Effector CD8-positive, alpha-beta T cell (primary cell): ENCODE data around the gene FOXR2.

ENCODE experiments used
- DNase-seq: peaks from one replicate; lab custom pipeline; 2025; lab: John Stamatoyannopoulos, UW
- total RNA-seq, 4 experiments: gene quantifications; one replicate each; lab custom pipeline; 2026; lab: John Stamatoyannopoulos, UW

Gene FOXR2, protein sequence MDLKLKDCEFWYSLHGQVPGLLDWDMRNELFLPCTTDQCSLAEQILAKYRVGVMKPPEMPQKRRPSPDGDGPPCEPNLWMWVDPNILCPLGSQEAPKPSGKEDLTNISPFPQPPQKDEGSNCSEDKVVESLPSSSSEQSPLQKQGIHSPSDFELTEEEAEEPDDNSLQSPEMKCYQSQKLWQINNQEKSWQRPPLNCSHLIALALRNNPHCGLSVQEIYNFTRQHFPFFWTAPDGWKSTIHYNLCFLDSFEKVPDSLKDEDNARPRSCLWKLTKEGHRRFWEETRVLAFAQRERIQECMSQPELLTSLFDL
- 0 reads per million in 4 experiments for total RNA-seq

DNA sequence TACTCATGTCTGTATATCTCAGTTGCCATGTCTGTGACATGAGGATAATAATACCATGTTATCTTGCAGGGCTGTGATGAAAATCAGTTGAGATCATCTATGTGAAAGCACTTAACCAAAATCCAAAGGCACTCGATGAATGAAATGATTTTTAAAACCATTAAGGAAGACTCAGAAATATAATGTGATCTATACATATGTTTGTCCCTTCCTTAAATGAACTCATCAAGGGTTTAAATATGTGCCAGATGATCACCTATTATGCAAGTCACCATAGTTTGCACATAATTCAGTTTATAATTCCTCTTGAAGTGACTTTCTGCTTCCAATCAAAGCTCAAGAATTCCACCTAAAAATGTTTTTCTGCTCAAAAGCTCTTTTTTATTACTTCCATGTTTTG, at the start of gene FOXR2:
Gene FOXR2, plus strand, starts transcription at position 301 of the 400 bp plus-strand sequence. CDS start 312 bp downstream, outside the sequence.
- no peak for DNase-seq

- no peak for DNase-seq
These were observed 44.1 kb upstream of the FOXR2 start for GRCh38 chrX:55579115-55579514.

GRCh38 chrX:55582447-55582846, 40.8 kb upstream of the FOXR2 start:
- no peak for DNase-seq

DNA sequence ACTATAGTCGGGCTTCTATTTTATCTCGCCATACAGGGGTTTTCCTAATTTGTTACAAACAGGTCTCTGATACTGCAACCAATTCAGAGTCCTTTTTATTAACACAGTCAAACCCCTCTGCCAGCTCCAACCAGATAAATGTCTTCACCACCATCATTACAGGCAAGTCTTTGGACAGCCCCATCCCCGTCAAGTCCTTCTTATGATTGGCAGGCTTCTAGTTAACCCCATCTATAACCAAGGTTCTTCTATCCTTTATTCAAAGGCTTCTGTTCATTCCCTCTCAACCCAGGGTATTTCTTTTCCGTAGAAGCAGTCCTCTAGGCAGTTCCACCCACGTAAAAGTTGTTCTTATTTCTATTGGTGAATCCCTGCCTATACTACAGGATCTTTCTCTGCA, 29.9 kb upstream of the FOXR2 start:
- DNase-seq: no peak

GRCh38 chrX:55593756-55594257, 29.4 kb upstream of the FOXR2 start:
- no peak for DNase-seq

DNA sequence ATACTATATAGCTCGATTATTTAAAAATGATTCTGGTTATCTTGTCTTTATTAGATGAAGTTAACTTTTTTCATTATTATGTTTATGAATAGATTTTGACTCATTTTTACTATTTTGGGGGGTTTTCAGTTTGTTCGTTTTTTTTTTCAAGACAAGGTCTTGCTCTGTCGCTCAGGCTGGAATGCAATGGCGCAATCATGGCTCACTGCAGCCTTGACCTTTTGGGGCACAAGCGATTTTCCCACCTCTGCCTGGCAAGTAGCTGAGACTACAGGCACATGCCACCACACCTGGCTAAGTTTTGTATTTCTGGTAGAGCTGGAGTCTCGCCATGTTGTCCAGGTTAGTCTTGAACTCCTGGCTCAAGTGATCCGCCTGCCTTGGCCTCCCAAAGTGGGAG, 24.9 kb upstream of the FOXR2 start:
- no peak for DNase-seq

DNA sequence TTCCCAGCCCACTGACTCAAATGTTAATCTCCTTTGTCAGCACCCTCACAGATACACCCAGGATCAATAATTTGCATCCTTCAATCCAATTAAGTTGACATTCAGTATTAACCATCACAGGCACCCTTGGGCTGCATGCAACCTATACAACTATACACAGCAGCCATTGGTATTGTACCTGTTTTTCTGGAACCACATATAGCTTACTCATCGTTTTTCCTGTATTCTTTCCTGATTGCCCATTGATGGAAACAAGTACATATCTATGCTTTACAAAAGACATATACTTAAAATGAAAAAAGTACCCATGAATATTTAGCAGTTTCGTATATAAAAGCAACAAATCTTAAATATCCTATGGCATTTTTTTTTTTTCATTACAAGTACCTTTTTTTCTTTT, 3.7 kb upstream of the FOXR2 start:
- DNase-seq: no peak

- no peak for DNase-seq
These were observed 1.2 kb downstream of the FOXR2 start for GRCh38 chrX:55624403-55624802.

- no peak for DNase-seq
These were observed 12.9 kb downstream of the FOXR2 start for GRCh38 chrX:55636109-55636508.

GRCh38 chrX:55638933-55639332, 15.7 kb downstream of the FOXR2 start:
- DNase-seq: no peak

GRCh38 chrX:55640854-55641253, 17.7 kb downstream of the FOXR2 start:
- DNase-seq: no peak

GRCh38 chrX:55648434-55648833, 25.2 kb downstream of the FOXR2 start:
- no peak for DNase-seq

GRCh38 chrX:55659931-55660330, 36.7 kb downstream of the FOXR2 start:
- DNase-seq: no peak

- no peak for DNase-seq
These were observed 40.4 kb downstream of the FOXR2 start for GRCh38 chrX:55663584-55663983.

GRCh38 chrX:55668084-55668483, 44.9 kb downstream of the FOXR2 start:
- DNase-seq: no peak
